Osteocyte (in vitro differentiated cells): Measurements from ENCODE around the gene DHRS11. TPM values are rescaled to one million over a fixed set of nuclear protein-coding genes. Genes with fewer than 3 reads are reported as not detected.

Source experiments
- DNase-seq: peaks from one replicate; pipeline ENCODE4 v3.0.0; 2021; ENCODE audit warnings: mixed read lengths; ENCODE audit not compliant: unreplicated experiment; ENCODE audit errors: extremely low spot score
- H3K27ac Mint-ChIP-seq: one replicate; pipeline ENCODE4 v1.8.0; 2021; ENCODE audit warnings: mild to moderate bottlenecking, mixed read lengths; ENCODE audit not compliant: unreplicated experiment
- H3K27me3 Mint-ChIP-seq: one replicate; pipeline ENCODE4 v1.8.0; 2021; ENCODE audit warnings: mixed read lengths; ENCODE audit not compliant: unreplicated experiment
- H3K36me3 Mint-ChIP-seq: one replicate; pipeline ENCODE4 v1.8.0; 2021; ENCODE audit warnings: mixed read lengths; ENCODE audit not compliant: unreplicated experiment
- H3K4me1 Mint-ChIP-seq: one replicate; pipeline ENCODE4 v1.8.0; 2021; ENCODE audit warnings: mixed read lengths; ENCODE audit not compliant: unreplicated experiment
- H3K4me3 Mint-ChIP-seq: one replicate; pipeline ENCODE4 v1.8.0; 2021; ENCODE audit warnings: mild to moderate bottlenecking, moderate library complexity, mixed read lengths; ENCODE audit not compliant: unreplicated experiment
- H3K9me3 Mint-ChIP-seq: one replicate; pipeline ENCODE4 v1.8.0; 2021; ENCODE audit warnings: mixed read lengths; ENCODE audit not compliant: unreplicated experiment
- total RNA-seq: library from RNA; stranded (reverse); gene quantifications from 2 replicates; pipeline ENCODE4 v1.2.1, GENCODE V29; 2021
- TF ChIP-seq, protein P1 (sequence below): fragments of 200-600 bp; sonication (generic); IDR thresholded peaks from 2 replicates; pipeline ENCODE4 v1.5.0; 2021; ENCODE audit warnings: antibody characterized with exemption, mild to moderate bottlenecking, moderate library complexity

The DHRS11 gene
- total RNA-seq, 1 donor from 2014 or later: 7.1 TPM

DNA sequence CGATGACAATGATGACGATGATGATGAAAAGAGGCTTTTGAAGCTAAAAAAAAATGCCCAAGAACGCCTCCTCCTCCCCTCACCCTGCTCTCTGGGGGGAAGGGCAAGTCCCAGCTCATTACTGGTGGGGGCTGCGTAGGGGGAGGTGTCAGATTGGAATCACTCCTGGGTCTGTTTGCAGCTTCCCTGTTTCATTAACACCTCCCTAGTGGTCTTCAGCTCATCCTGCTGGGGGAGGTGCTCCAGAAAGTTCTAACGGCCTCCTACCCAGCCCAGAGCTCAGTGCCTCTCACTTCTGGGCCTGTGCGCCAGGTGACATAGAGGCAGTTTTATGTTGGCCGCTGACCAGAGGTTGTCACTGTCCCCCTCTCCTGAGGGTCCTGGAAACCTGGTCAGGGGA lies 22.4 kb downstream of the DHRS11 start:
- Mint-ChIP-seq H3K27ac (no peak overlapping the region), H3K4me1 (peaks cover 5% of the 10 kb centered on the region), H3K9me3 (no peaks in the 10 kb centered on the region), H3K4me3 (no peak overlapping the region), H3K27me3 (peaks cover 4% of the 10 kb centered on the region), H3K36me3 (no peaks in the 10 kb centered on the region)
- no peak for DNase-seq
- TF ChIP-seq, protein P1, sequence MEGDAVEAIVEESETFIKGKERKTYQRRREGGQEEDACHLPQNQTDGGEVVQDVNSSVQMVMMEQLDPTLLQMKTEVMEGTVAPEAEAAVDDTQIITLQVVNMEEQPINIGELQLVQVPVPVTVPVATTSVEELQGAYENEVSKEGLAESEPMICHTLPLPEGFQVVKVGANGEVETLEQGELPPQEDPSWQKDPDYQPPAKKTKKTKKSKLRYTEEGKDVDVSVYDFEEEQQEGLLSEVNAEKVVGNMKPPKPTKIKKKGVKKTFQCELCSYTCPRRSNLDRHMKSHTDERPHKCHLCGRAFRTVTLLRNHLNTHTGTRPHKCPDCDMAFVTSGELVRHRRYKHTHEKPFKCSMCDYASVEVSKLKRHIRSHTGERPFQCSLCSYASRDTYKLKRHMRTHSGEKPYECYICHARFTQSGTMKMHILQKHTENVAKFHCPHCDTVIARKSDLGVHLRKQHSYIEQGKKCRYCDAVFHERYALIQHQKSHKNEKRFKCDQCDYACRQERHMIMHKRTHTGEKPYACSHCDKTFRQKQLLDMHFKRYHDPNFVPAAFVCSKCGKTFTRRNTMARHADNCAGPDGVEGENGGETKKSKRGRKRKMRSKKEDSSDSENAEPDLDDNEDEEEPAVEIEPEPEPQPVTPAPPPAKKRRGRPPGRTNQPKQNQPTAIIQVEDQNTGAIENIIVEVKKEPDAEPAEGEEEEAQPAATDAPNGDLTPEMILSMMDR: no peak

DNA sequence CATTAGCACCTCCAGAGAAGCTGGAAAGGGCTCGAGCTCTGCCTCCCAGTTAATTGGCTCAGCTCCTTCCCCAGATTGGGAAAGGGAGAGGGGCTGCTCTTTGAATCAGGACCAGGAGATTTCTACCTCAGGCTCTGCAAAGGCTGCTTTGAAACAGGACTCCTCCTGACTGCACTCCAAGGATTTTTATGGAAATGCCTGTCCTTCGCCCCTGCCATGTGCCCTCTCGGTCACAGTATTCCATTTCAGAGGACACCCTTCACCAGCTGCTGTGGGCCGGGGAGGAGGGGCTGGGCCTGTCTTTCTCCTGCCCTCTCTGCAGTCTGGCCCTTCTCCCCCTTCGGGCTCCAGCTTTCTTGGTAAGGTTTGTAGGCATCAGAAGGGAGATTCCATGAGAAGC lies 23.3 kb downstream of the DHRS11 start:
- Mint-ChIP-seq H3K27me3 (peaks cover 4% of the 10 kb centered on the region), H3K36me3 (no peaks in the 10 kb centered on the region), H3K27ac (no peak overlapping the region), H3K4me1 (peaks cover 5% of the 10 kb centered on the region), H3K4me3 (no peak overlapping the region), H3K9me3 (no peaks in the 10 kb centered on the region)
- no peak for DNase-seq
- TF ChIP-seq, protein P1: no peak

DNA sequence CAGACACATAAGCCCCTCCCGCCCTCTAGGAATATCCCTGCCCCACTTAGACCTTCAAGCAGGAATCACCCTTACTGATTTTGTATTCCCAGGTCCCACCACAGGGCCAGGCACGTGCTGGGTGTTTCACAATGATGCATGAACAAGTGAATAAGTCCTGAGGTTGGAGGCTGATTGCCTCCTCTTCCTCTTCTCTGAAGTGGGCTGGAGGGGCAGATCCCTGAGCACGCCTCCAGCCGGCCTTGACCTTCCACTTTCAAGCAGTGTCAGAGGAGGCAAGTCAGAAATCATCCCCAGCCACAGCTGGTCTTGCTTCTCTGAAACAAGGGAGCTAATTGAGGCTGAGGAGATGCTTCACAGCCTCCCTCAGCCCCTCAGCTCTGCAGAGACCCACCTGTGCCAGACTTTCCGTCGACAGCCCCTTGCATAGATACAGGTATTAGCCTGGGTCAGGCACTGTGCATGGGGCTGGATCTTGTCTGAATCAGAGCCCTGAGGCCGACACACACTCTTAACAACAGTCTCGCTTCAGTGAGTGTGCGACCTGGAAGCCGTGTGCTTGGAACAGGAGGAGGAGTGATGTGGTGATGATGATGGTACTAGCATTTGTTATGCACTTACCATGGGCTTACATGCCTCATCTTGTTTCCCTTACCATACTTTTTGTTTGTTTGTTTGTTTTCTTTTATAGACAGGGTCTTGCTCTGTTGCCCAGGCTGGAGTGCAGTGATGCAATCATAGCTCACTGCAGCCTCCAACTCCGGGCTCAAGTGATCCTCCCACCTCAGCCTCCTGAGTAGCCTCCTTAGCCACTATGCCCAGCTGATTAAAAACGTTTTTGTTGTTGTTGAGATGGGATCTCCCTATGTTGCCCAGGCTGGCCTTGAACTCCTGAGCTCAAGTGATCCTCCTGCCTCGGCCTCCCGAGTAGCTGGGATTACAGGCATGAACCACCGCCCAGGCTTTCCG lies 24.7 kb downstream of the DHRS11 start:
- TF ChIP-seq, protein P1: no peak
- Mint-ChIP-seq H3K9me3 (no peaks in the 10 kb centered on the region), H3K36me3 (no peaks in the 10 kb centered on the region), H3K27ac (no peak overlapping the region), H3K4me1 (peaks cover 3% of the 10 kb centered on the region), H3K4me3 (no peak overlapping the region), H3K27me3 (peaks cover 4% of the 10 kb centered on the region)
- no peak for DNase-seq

DNA sequence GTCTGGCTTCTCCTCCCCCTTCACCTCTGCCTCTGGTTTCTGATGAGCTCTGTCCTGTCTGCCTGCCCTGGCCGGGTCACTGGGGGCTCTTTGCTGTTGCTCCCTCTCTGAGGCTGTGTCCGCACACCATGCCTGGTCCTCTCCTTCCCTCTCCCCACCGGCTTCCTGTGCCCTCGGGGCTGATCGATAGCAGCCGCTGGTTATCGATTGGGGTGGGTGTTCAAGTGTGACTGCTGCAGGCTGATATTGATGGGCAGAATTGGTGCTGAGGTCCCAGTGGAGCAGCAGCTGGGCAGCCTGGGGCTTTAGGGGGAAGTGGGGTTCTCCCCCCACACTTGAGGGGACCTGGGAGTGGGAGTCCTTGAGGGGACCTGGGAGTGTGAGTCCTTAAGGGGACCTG lies 26.1 kb downstream of the DHRS11 start:
- Mint-ChIP-seq H3K27ac (no peak overlapping the region), H3K36me3 (no peaks in the 10 kb centered on the region), H3K4me1 (peaks cover 3% of the 10 kb centered on the region), H3K9me3 (no peaks in the 10 kb centered on the region), H3K27me3 (peaks cover 4% of the 10 kb centered on the region), H3K4me3 (no peak overlapping the region)
- TF ChIP-seq, protein P1: no peak
- DNase-seq: no peak

DNA sequence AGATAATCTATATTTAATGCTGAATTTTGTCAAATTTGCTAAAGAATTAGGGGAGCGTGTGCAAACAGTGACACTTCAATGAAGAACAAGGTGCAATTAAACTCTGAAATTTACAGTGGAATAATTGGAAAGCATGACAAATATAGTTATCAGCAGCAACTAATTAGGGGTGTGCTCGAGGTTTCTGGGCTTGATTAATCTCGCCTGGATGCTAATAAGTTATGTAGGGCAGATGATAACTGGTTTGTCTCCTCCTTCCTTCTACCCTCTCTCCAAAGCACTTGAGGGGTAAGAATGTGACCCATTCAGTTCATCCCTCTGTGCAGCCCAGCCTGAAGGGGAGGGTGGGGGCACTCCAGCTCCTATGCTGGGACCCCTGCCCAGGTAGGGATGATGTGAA lies 31.6 kb downstream of the DHRS11 start:
- no peaks in the 10 kb centered on the region for H3K9me3 Mint-ChIP-seq
- no peaks in the 10 kb centered on the region for H3K4me1 Mint-ChIP-seq
- peaks cover 3% of the 10 kb centered on the region for H3K27me3 Mint-ChIP-seq
- H3K27ac Mint-ChIP-seq: no peak overlapping the region
- no peak overlapping the region for H3K4me3 Mint-ChIP-seq
- DNase-seq: no peak
- no peaks in the 10 kb centered on the region for H3K36me3 Mint-ChIP-seq
- TF ChIP-seq, protein P1: no peak
